ENCODE results near the gene PARP11. TPM values are rescaled to one million over a fixed set of nuclear protein-coding genes. Genes with fewer than 3 reads are reported as not detected.

Gene PARP11
- total RNA-seq, 4 donors from 2014 or later = 0.77 to 16.4 (median 8.8) TPM

DNA sequence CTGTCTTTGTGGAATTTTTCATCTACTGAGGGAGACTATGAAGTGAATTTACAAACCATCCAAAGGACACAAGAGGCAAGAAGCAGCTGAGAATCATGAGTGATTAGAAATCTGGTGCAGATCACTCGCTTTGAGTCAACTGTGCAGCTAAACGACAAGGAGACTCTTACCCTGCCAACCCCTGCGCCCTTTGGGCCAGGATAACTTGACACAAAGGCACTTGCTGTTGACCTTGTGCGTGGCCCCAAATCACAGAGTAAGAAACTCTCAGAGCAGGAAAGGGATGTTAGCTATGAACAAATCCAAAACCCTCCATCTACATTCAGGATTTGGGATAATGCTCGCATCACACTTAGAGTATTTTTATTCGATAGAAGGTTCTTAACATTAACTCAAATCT is 11.5 kb upstream of the PARP11 start:
- Histone ChIP-seq H3K27ac (peak overlapping the region; percentile 82 to 88), H3K36me3 (no peaks in the 10 kb centered on the region), H3K4me1 (no peaks in the 10 kb centered on the region), H3K9me3 (no peaks in the 10 kb centered on the region), H3K4me3 (no peak overlapping the region), H3K27me3 (no peaks in the 10 kb centered on the region)
- intact Hi-C loops (cut with DNase I; ENCODE audit: low total_unique reads) = loop anchor here (10.0 kb wide), 1 partner anchor 150 kb away; no protein-coding TSS in a partner anchor
- no peak for DNase-seq
- no peak for TF ChIP-seq POLR2A (IDR thresholded peaks at IDR 0.05)
- TF ChIP-seq, protein P1, sequence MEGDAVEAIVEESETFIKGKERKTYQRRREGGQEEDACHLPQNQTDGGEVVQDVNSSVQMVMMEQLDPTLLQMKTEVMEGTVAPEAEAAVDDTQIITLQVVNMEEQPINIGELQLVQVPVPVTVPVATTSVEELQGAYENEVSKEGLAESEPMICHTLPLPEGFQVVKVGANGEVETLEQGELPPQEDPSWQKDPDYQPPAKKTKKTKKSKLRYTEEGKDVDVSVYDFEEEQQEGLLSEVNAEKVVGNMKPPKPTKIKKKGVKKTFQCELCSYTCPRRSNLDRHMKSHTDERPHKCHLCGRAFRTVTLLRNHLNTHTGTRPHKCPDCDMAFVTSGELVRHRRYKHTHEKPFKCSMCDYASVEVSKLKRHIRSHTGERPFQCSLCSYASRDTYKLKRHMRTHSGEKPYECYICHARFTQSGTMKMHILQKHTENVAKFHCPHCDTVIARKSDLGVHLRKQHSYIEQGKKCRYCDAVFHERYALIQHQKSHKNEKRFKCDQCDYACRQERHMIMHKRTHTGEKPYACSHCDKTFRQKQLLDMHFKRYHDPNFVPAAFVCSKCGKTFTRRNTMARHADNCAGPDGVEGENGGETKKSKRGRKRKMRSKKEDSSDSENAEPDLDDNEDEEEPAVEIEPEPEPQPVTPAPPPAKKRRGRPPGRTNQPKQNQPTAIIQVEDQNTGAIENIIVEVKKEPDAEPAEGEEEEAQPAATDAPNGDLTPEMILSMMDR (IDR thresholded peaks at IDR 0.05) = no peak

DNA sequence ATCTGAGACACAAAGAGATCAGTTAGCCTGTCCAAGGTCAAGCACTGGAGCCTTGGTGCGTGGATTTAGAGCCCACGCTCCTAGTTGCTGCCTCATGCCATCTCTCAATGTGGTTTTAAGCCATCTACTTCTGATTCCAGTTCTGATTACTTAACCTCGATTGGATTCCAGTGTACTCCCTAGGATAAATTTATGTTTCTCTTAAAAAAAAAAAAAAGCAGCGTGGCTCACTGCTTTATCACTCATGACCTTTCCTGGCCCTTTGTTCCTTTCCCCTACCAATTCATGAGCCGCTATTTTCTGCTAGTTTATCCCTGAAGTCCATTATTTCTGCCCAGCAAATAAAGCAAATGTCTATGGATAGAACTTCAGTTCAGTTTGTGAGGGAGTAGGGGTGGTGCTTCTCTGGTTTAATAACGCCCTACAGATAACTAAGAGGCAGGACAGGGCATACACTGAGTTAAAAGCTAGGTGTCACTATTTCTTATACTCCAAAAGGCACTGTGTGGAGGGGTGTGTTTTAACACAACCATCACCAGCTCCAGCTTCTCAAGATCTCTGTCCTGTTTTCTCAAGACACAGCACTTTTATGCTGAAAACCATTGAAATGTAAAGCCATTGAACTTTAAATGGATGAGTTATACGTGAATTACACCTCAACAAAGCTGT is 9.8 kb upstream of the PARP11 start:
- Histone ChIP-seq H3K27me3 (no peaks in the 10 kb centered on the region), H3K4me1 (no peaks in the 10 kb centered on the region), H3K9me3 (no peaks in the 10 kb centered on the region), H3K36me3 (no peaks in the 10 kb centered on the region), H3K27ac (no peak overlapping the region), H3K4me3 (no peak overlapping the region)
- TF ChIP-seq, protein P1 (IDR thresholded peaks at IDR 0.05) = peak in 1 of 4 experiments; percentile 4
- no peak for TF ChIP-seq POLR2A (IDR thresholded peaks at IDR 0.05)
- intact Hi-C loops (cut with DNase I; ENCODE audit: low total_unique reads) = loop anchor here (10.0 kb wide), 1 partner anchor 152 kb away; no protein-coding TSS in a partner anchor
- no peak for DNase-seq

DNA sequence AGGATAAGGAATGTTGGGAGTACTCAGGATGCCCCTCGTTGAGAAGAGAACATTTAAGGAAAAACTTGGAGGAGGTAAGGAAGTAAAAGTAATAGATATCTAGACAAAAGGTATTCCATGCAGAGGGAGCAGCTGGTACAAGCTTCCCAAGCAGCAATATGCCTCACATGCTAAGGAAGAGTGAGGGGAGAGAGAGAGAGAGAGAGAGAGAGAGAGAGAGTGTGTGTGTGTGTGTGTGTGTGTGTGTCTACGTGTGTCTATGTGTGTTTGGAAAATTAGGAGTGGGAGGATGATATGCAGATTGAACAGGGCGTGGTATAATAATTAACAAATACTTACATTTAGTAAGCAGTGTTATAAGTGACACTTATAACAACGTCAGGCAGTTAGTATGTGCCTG is 9.2 kb upstream of the PARP11 start:
- Histone ChIP-seq H3K9me3 (no peaks in the 10 kb centered on the region), H3K36me3 (no peaks in the 10 kb centered on the region), H3K27ac (no peak overlapping the region), H3K27me3 (no peaks in the 10 kb centered on the region), H3K4me3 (no peak overlapping the region), H3K4me1 (no peaks in the 10 kb centered on the region)
- intact Hi-C loops (cut with DNase I; ENCODE audit: low total_unique reads) = loop anchor here (10.0 kb wide), 1 partner anchor 152 kb away; no protein-coding TSS in a partner anchor
- TF ChIP-seq, protein P1 (IDR thresholded peaks at IDR 0.05) = no peak
- TF ChIP-seq POLR2A (IDR thresholded peaks at IDR 0.05) = no peak
- DNase-seq = no peak

DNA sequence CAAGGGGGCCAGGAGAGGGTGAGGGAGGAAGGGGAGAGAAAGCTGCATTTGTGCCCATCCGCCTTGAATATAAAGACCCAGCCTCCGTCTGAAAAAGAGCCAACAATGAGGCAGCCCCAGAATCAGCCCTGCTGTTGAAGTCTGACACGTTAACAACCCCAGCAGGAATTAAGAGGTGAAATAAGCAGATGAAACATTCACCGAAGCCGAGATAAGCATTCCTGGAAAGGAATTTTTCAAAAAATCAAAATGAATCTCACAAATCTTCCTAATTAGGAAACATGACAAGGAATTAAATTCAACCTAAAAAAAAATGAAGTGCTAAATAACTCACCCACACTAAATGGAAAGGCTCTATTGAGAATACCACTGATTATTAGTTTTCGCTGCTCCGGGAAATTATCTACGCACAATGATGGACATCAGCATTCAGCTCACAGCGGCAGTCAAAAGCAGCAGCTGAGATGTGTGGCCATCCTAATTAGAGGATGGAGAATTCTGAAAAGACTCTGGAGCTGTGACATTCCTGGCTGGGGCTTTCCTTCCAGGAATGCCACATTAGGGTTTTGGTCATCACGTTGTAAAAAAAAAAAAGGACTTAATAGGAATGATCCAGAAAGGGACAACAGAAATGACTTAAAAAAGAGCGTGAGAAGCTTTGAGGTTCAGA is 8.2 kb upstream of the PARP11 start:
- intact Hi-C loops (cut with DNase I; ENCODE audit: low total_unique reads) = loop anchor here (10.0 kb wide), 1 partner anchor 153 kb away; no protein-coding TSS in a partner anchor
- no peak for DNase-seq
- Histone ChIP-seq H3K27me3 (no peaks in the 10 kb centered on the region), H3K9me3 (no peaks in the 10 kb centered on the region), H3K4me1 (no peaks in the 10 kb centered on the region), H3K4me3 (no peak overlapping the region), H3K36me3 (no peaks in the 10 kb centered on the region), H3K27ac (no peak overlapping the region)
- TF ChIP-seq, protein P1 (IDR thresholded peaks at IDR 0.05) = no peak
- no peak for TF ChIP-seq POLR2A (IDR thresholded peaks at IDR 0.05)

DNA sequence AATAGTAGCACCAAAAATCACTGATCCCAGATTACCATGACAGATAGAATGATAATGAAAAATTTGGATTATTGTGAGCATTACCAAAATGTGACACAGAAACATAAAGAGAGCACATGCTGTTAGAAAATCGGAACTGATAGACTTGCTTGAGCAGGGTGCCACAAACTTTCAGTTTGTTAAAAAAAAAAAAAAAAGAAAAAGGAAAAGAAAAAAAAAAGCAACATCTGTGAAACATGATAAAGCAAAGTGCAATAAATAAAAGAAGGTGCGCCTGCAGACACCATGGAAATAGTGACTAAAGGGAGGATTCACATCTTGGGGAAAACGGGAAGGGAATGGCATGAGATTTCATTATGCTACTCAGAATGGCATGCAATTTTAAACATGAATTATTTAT is 6.6 kb upstream of the PARP11 start:
- no peak for DNase-seq
- intact Hi-C loops (cut with DNase I; ENCODE audit: low total_unique reads) = loop anchor here (10.0 kb wide), 1 partner anchor 155 kb away; no protein-coding TSS in a partner anchor
- no peaks in the 10 kb centered on the region for H3K36me3 ChIP-seq
- TF ChIP-seq, protein P1 (IDR thresholded peaks at IDR 0.05) = no peak
- no peak for TF ChIP-seq POLR2A (IDR thresholded peaks at IDR 0.05)
- H3K4me3 ChIP-seq = no peak overlapping the region
- H3K27me3 ChIP-seq = no peaks in the 10 kb centered on the region
- H3K27ac ChIP-seq = no peak overlapping the region
- no peaks in the 10 kb centered on the region for H3K9me3 ChIP-seq
- no peaks in the 10 kb centered on the region for H3K4me1 ChIP-seq

Data from uterus (tissue), 4 donors.